Natural killer cell (primary cell): ENCODE measurements around the gene GPX3. TPM values are rescaled to one million over a fixed set of nuclear protein-coding genes. Genes with fewer than 3 reads are reported as not detected.
A peak's percentile ranks its signal among the peaks of the same experiment; 100 is the strongest.

Source experiments
- ATAC-seq, 3 donors: fragments of 150-1000 bp in 2 of 3; fragments of 200-7000 bp in 1 of 3; cut with Tn5 transposase; 1 replicate in 1 of 3; 2 replicates in 2 of 3; pipeline ENCODE4 v1.10.0; 2021; ENCODE audit warnings: mild to moderate bottlenecking in 2 of 3, moderate library complexity in 2 of 3
- DNase-seq, 2 donors: peaks; one replicate each; pipeline versions ENCODE4 v3.0.0 to v3.0.0-alpha.2; 2013 to 2021; ENCODE audit warnings: mixed read lengths in 1 of 2
- H3K27ac ChIP-seq: one replicate; pipeline ENCODE4 v1.5.1; 2013; ENCODE audit warnings: mild to moderate bottlenecking, low read length
- H3K27me3 ChIP-seq: one replicate; pipeline ENCODE4 v1.6.1; 2013; ENCODE audit warnings: low read length; ENCODE audit not compliant: control insufficient read depth, insufficient read depth
- H3K36me3 ChIP-seq: one replicate; pipeline ENCODE4 v1.6.1; 2013; ENCODE audit warnings: low read length; ENCODE audit not compliant: control insufficient read depth, insufficient read depth
- H3K4me1 ChIP-seq: one replicate; pipeline ENCODE4 v1.6.1; 2013; ENCODE audit warnings: low read length; ENCODE audit not compliant: control insufficient read depth, insufficient read depth
- H3K4me3 ChIP-seq: one replicate; pipeline ENCODE4 v1.5.1; 2013; ENCODE audit warnings: low read length
- H3K9me3 ChIP-seq: one replicate; pipeline ENCODE4 v1.6.1; 2013; ENCODE audit warnings: low read length; ENCODE audit not compliant: control insufficient read depth, insufficient read depth
- H3K27ac Mint-ChIP-seq, 2 donors: one replicate each; pipeline ENCODE4 v1.8.0; 2022; ENCODE audit warnings: mild to moderate bottlenecking in 2 of 2, mixed read lengths in 2 of 2, moderate library complexity in 1 of 2
- H3K27me3 Mint-ChIP-seq, 2 donors: one replicate each; pipeline ENCODE4 v1.8.0; 2022; ENCODE audit warnings: low read depth in 2 of 2, mixed read lengths in 2 of 2
- H3K36me3 Mint-ChIP-seq: one replicate; pipeline ENCODE4 v1.8.0; 2022; ENCODE audit warnings: mixed read lengths
- H3K4me1 Mint-ChIP-seq, 2 donors: one replicate each; pipeline ENCODE4 v1.8.0; 2022; ENCODE audit warnings: mixed read lengths in 2 of 2
- H3K4me3 Mint-ChIP-seq: one replicate; pipeline ENCODE4 v1.8.0; 2022; ENCODE audit warnings: mild to moderate bottlenecking, moderate library complexity, mixed read lengths
- H3K9me3 Mint-ChIP-seq, 2 donors: one replicate each; pipeline ENCODE4 v1.8.0; 2022; ENCODE audit warnings: mixed read lengths in 2 of 2
- WGBS: methylation state at CpG from one replicate; pipeline ENCODE4 v1.1.7; 2013; ENCODE audit warnings: missing lambda C conversion rate; ENCODE audit not compliant: insufficient coverage; 5-methylcytosine and 5-hydroxymethylcytosine counted together
- intact Hi-C: fragments of 100-400 bp; cut with micrococcal nuclease; formaldehyde crosslinking; loops from one replicate; pipeline ENCODE4 v1.14.2; 2022
- total RNA-seq, 4 donors: library from RNA; stranded (reverse); fragments of 120-200 nt in 1 of 4; gene quantifications; one replicate each; pipeline versions ENCODE4 v1.2.3 to v1.2.4, GENCODE V29; 2013 to 2022
- TF ChIP-seq, protein P1 (sequence below): fragments of 200-600 bp; IDR thresholded peaks from one replicate; pipeline ENCODE4 v1.8.0; 2022; ENCODE audit warnings: antibody characterized with exemption

GPX3 gene
- total RNA-seq, 3 donors from 2014 or later (not counting 1 experiment from before 2014, with no cell fraction given) = 1.1 TPM; not detected in 2

DNA sequence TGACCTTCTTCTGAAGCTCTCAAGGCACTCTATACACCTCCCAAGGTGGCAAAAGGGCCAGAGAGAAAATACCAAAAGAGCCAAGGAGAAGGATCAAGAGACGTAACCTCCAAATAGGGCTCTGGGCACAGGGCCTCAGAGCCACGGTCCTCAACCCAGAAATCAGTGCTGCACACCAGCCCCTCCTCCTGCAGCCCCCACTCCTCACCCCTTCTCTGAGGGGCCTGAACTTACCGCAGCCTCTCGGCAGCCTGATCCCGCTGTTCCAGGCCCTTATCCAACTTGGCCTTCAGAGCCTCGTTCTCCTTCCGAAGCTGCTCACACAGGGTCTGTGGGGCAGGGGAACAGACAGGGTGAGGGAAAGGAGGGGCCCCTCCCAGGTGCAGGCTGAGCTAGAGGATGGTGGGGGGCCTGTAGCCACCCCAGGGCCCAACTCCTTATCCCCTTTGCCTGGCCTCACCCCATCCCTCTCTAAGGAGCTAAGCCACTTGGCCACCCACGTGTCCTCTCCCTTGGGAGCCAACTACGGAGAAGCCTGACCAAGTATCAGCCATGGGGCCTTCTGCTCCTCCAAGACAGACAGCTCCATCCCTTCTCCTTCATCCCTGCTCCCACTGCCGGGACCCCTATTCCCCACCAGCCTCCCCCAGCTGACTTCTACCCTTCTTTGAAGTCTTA lies 31.7 kb downstream of the GPX3 start:
- H3K27ac ChIP-seq = no peak overlapping the region
- no peaks in the 10 kb centered on the region for H3K27me3 Mint-ChIP-seq
- H3K36me3 ChIP-seq = peaks cover 86% of the 10 kb centered on the region
- peak in 1 of 3 donors; percentile 23 for ATAC-seq
- no peaks in the 10 kb centered on the region for H3K27me3 ChIP-seq
- no peak overlapping the region for H3K4me3 ChIP-seq
- intact Hi-C loops = loop anchor here (1.0 kb wide), 2 partner anchors 63 to 112 kb away; no protein-coding TSS in a partner anchor
- no peak for DNase-seq
- H3K9me3 ChIP-seq = no peaks in the 10 kb centered on the region
- H3K27ac Mint-ChIP-seq = peak overlapping the region; percentile 27 to 70
- peaks cover 14 to 18% of the 10 kb centered on the region in 2 donors for H3K4me1 Mint-ChIP-seq
- H3K4me1 ChIP-seq = peaks cover 13% of the 10 kb centered on the region
- WGBS = 93% methylated on average over 10 of the region's 10 CpGs
- TF ChIP-seq, protein P1, sequence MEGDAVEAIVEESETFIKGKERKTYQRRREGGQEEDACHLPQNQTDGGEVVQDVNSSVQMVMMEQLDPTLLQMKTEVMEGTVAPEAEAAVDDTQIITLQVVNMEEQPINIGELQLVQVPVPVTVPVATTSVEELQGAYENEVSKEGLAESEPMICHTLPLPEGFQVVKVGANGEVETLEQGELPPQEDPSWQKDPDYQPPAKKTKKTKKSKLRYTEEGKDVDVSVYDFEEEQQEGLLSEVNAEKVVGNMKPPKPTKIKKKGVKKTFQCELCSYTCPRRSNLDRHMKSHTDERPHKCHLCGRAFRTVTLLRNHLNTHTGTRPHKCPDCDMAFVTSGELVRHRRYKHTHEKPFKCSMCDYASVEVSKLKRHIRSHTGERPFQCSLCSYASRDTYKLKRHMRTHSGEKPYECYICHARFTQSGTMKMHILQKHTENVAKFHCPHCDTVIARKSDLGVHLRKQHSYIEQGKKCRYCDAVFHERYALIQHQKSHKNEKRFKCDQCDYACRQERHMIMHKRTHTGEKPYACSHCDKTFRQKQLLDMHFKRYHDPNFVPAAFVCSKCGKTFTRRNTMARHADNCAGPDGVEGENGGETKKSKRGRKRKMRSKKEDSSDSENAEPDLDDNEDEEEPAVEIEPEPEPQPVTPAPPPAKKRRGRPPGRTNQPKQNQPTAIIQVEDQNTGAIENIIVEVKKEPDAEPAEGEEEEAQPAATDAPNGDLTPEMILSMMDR = no peak
- no peak overlapping the region for H3K4me3 Mint-ChIP-seq
- no peaks in the 10 kb centered on the region for H3K9me3 Mint-ChIP-seq
- peaks cover 11% of the 10 kb centered on the region for H3K36me3 Mint-ChIP-seq

DNA sequence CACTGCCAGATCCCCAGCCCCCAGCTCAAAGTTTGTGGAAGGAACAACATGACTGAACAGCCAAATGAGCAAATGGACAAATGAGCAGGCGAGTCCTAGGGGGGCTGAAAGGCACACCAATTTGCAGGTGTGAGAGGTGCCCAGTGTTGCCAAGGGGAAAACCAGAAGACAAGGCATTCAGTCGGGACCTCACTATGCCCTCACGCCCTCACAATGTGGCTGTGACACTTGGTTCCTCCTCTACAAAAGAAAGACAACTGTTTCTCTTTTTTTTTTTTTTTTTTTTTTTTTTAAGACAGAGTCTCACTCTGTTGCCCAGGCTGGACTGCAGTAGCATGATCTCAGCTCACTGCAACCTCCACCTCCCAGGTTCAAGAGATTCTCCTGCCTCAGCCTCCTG lies 32.4 kb downstream of the GPX3 start:
- Mint-ChIP-seq H3K9me3 (no peaks in the 10 kb centered on the region), H3K4me1 (peaks cover 14 to 18% of the 10 kb centered on the region in 2 donors), H3K36me3 (peaks cover 8% of the 10 kb centered on the region), H3K4me3 (no peak overlapping the region), H3K27me3 (no peaks in the 10 kb centered on the region), H3K27ac (peak overlapping the region; percentile 27 to 70)
- intact Hi-C loops = no loop called here
- no peak overlapping the region for H3K27ac ChIP-seq
- no peak for DNase-seq
- H3K36me3 ChIP-seq = peaks cover 80% of the 10 kb centered on the region
- ATAC-seq = no peak
- TF ChIP-seq, protein P1 = no peak
- WGBS = 51% methylated on average over 3 of the region's 3 CpGs
- no peaks in the 10 kb centered on the region for H3K9me3 ChIP-seq
- peaks cover 13% of the 10 kb centered on the region for H3K4me1 ChIP-seq
- no peak overlapping the region for H3K4me3 ChIP-seq
- H3K27me3 ChIP-seq = no peaks in the 10 kb centered on the region

DNA sequence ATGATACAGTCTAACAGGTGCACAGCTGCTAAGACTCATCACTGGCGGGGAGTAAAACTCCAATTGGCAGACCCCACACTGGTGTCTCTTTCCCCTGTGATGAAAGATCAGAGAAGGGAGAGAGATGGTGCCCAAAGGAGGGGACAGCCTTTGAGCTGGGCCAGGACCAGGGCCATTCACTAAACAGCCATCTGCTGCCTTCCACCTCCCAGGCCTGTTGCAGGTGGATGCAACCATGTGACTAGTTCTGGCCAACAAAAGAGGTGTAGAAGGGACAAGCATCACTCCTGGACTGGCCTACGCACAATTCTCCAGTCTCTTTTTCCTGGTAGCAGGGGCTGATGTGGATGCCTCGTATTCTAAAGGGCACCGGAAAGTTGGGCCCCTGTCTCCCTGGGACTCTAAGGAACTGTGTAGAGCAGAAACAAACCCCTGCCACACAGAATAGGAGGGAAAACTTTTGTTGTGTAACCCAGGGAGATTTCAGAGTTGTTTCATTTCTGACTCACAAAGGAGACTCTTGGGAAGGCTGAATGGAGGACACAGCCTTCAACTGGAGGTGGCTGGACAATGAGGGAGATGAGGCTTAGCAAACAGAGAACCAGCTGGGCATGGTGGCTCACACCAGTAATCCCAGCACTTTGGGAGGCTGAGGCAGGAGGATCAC lies 33.5 kb downstream of the GPX3 start:
- Mint-ChIP-seq H3K4me1 (peaks cover 13 to 16% of the 10 kb centered on the region in 2 donors), H3K36me3 (no peaks in the 10 kb centered on the region), H3K9me3 (no peaks in the 10 kb centered on the region), H3K4me3 (no peak overlapping the region), H3K27ac (no peak overlapping the region), H3K27me3 (no peaks in the 10 kb centered on the region)
- no peak for DNase-seq
- no peak for ATAC-seq
- TF ChIP-seq, protein P1 = no peak
- 96% methylated on average over 4 of the region's 4 CpGs for WGBS
- H3K9me3 ChIP-seq = no peaks in the 10 kb centered on the region
- H3K36me3 ChIP-seq = peaks cover 78% of the 10 kb centered on the region
- no peaks in the 10 kb centered on the region for H3K27me3 ChIP-seq
- no peak overlapping the region for H3K4me3 ChIP-seq
- no peak overlapping the region for H3K27ac ChIP-seq
- intact Hi-C loops = no loop called here
- H3K4me1 ChIP-seq = peaks cover 19% of the 10 kb centered on the region
